Stimulated activated CD4-positive, alpha-beta T cell treated with anti-CD3 and anti-CD28 coated beads, TNF-alpha, amount 100 ng/mL, for 48 hours (primary cell): ENCODE results near the gene TTLL10.
"Not testable (repeated sequence)": the region's sequence is repeated elsewhere in the genome, so short reads cannot be mapped to it uniquely, and the experiment has no call there.

ENCODE experiments used
- DNase-seq, 3 donors: peaks; one replicate each; pipeline ENCODE4 v3.0.0-alpha.2; 2020; ENCODE audit warnings: low read depth in 3 of 3

The TTLL10 gene

GRCh38 chr1:1189111-1189510, 15.4 kb downstream of the TTLL10 start:
- no peak for DNase-seq

- no peak for DNase-seq
These were observed 18.1 kb downstream of the TTLL10 start for GRCh38 chr1:1191734-1192133.

- DNase-seq: no peak
These were observed 21.0 kb downstream of the TTLL10 start for GRCh38 chr1:1194723-1195122.

GRCh38 chr1:1195726-1196125, 22.0 kb downstream of the TTLL10 start:
- not testable (repeated sequence) for DNase-seq

- DNase-seq: no peak
These were observed 22.9 kb downstream of the TTLL10 start for GRCh38 chr1:1196431-1197187.

GRCh38 chr1:1197188-1197500, 23.5 kb downstream of the TTLL10 start:
- no peak for DNase-seq

GRCh38 chr1:1197551-1198422, 24.1 kb downstream of the TTLL10 start:
- no peak for DNase-seq

GRCh38 chr1:1198423-1199140, 24.9 kb downstream of the TTLL10 start:
- DNase-seq: no peak

GRCh38 chr1:1199141-1199960, 25.7 kb downstream of the TTLL10 start:
- DNase-seq: no peak

GRCh38 chr1:1199961-1200875, 26.5 kb downstream of the TTLL10 start:
- no peak for DNase-seq

GRCh38 chr1:1200876-1201810, 27.5 kb downstream of the TTLL10 start:
- peak; percentile 69 to 85 (median 74) for DNase-seq

GRCh38 chr1:1202831-1203560, 29.3 kb downstream of the TTLL10 start:
- no peak for DNase-seq

GRCh38 chr1:1203561-1204424, 30.1 kb downstream of the TTLL10 start:
- no peak for DNase-seq

GRCh38 chr1:1204425-1204920, 30.8 kb downstream of the TTLL10 start:
- no peak for DNase-seq

GRCh38 chr1:1204998-1205768, 31.5 kb downstream of the TTLL10 start:
- DNase-seq: no peak

- DNase-seq: no peak
These were observed 32.2 kb downstream of the TTLL10 start for GRCh38 chr1:1205769-1206375.
